Caco-2 (cell line): ENCODE measurements around the gene TADA2B. TPM values are rescaled to one million over a fixed set of nuclear protein-coding genes. Genes with fewer than 3 reads are reported as not detected.

Source experiments
- BruUV-seq: library from RNA; stranded (reverse); fragments of 400-500 nt; replicated peaks from 2 replicates; lab custom pipeline; 2021; lab: Mats Ljungman, UMichigan
- CTCF ChIA-PET: fragments of 300-600 bp; sonication (Branson Sonifier 250); formaldehyde crosslinking; loops from one replicate; lab custom pipeline; 2022; ENCODE audit warnings: antibody characterized with exemption; lab: Charles Lee
- POLR2A ChIA-PET: fragments of 300-600 bp; sonication (Branson Sonifier 250); formaldehyde crosslinking; loops from one replicate; lab custom pipeline; 2022; ENCODE audit warnings: antibody characterized with exemption; lab: Charles Lee
- DNase-seq, 2 experiments: peaks; one replicate each; pipeline versions ENCODE4 v3.0.0 to v3.0.0-alpha.2; 2020 to 2022
- H3K27me3 ChIP-seq: replicated peaks from 2 replicates; pipeline ENCODE4 v1.6.0; 2011; ENCODE audit warnings: low read length; ENCODE audit not compliant: control insufficient read depth, insufficient read depth
- H3K36me3 ChIP-seq: 2 replicates; pipeline ENCODE4 v1.5.1; 2011; ENCODE audit warnings: low read length; ENCODE audit not compliant: control insufficient read depth, insufficient read depth
- H3K4me1 ChIP-seq: fragments of 250-450 bp; sonication (Bioruptor Pico); 2 replicates; pipeline ENCODE4 v1.5.1; 2020; ENCODE audit warnings: mild to moderate bottlenecking
- H3K4me3 ChIP-seq: 2 replicates; pipeline ENCODE4 v1.5.1; 2011; ENCODE audit warnings: low read depth, mild to moderate bottlenecking, control low read depth, low read length
- H3K9me3 ChIP-seq: fragments of 250-450 bp; sonication (Bioruptor Pico); 2 replicates; pipeline ENCODE4 v1.5.1; 2020; ENCODE audit warnings: mild to moderate bottlenecking, moderate library complexity
- H3K27ac Mint-ChIP-seq: one replicate; pipeline ENCODE4 v1.8.0; 2022; ENCODE audit warnings: mixed read lengths; ENCODE audit not compliant: unreplicated experiment
- H3K27me3 Mint-ChIP-seq: one replicate; pipeline ENCODE4 v1.8.0; 2022; ENCODE audit warnings: mixed read lengths; ENCODE audit not compliant: insufficient read depth, unreplicated experiment
- H3K36me3 Mint-ChIP-seq: one replicate; pipeline ENCODE4 v1.8.0; 2022; ENCODE audit warnings: mild to moderate bottlenecking, mixed read lengths; ENCODE audit not compliant: insufficient read depth, unreplicated experiment
- H3K4me1 Mint-ChIP-seq: one replicate; pipeline ENCODE4 v1.8.0; 2022; ENCODE audit warnings: low read depth, mixed read lengths; ENCODE audit not compliant: unreplicated experiment
- H3K4me3 Mint-ChIP-seq: one replicate; pipeline ENCODE4 v1.8.0; 2022; ENCODE audit warnings: mild to moderate bottlenecking, moderate library complexity, mixed read lengths; ENCODE audit not compliant: unreplicated experiment
- H3K9me3 Mint-ChIP-seq: one replicate; pipeline ENCODE4 v1.8.0; 2022; ENCODE audit warnings: mixed read lengths; ENCODE audit not compliant: unreplicated experiment
- intact Hi-C: fragments of 100-400 bp; cut with micrococcal nuclease; formaldehyde crosslinking; loops from one replicate; pipeline ENCODE4 v1.10.0; 2022; ENCODE audit not compliant: unreplicated experiment
- total RNA-seq: library from RNA; stranded (reverse); gene quantifications from 2 replicates; pipeline ENCODE4 v1.2.3, GENCODE V29; 2022
- TF ChIP-seq, protein P1 (sequence below), 2 experiments: fragments of 200-600 bp in 1 of 2; IDR thresholded peaks; 1 replicate in 1 of 2; 2 replicates in 1 of 2; pipeline versions ENCODE4 v1.5.1 to v1.8.0; 2011 to 2022; ENCODE audit warnings: antibody characterized with exemption in 1 of 2, control low read depth in 1 of 2, inconsistent platforms in 1 of 2, low read depth in 1 of 2, low read length in 1 of 2, mild to moderate bottlenecking in 1 of 2, moderate library complexity in 1 of 2; ENCODE audit not compliant: insufficient read depth in 1 of 2, severe bottlenecking in 1 of 2, unreplicated experiment in 1 of 2

Gene TADA2B
- total RNA-seq, 1 experiment from 2014 or later: 21.8 TPM

DNA sequence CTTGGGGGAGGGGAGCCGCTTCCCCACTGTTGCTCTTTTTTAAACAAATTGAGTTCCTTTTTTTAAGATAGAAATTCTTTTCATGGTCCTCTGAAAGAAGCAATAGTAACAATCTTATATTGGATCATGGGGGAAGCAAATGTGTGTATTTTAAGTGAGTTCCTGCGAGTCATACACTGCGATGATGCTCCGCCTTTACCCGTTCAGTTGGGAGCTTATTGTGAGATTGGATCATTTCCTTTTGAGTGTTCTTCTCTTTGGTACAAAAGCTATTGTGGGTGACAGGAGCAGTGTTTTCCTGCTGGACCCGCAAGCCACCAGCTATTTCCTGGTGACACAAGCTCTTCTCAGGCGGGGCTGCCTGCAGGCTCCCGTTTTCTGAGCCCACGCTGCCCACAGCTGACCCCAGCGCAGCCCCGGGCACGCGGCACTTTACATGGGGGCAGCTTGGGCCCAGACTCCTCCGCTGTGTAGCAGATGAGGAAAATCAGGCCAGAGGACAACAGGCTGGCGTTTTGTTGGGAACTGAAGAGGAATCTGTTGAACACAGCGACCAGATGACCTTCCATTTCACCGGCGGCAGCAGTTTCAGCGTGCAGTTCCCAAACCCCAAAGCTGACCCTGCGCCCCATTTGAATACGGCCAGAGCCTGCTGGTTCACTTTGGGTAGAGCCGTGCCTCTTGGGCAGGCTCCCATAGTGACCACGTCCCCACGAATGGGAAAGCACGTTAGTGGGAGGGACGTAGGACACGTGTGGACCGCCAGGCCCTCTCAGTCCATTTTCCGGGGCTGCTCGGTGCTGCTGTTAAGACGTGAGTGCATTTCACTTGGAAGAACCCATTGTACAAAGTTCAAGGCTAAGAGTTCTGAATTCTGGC is 12.2 kb downstream of the TADA2B start:
- intact Hi-C loops: no loop called here
- TF ChIP-seq, protein P1, sequence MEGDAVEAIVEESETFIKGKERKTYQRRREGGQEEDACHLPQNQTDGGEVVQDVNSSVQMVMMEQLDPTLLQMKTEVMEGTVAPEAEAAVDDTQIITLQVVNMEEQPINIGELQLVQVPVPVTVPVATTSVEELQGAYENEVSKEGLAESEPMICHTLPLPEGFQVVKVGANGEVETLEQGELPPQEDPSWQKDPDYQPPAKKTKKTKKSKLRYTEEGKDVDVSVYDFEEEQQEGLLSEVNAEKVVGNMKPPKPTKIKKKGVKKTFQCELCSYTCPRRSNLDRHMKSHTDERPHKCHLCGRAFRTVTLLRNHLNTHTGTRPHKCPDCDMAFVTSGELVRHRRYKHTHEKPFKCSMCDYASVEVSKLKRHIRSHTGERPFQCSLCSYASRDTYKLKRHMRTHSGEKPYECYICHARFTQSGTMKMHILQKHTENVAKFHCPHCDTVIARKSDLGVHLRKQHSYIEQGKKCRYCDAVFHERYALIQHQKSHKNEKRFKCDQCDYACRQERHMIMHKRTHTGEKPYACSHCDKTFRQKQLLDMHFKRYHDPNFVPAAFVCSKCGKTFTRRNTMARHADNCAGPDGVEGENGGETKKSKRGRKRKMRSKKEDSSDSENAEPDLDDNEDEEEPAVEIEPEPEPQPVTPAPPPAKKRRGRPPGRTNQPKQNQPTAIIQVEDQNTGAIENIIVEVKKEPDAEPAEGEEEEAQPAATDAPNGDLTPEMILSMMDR (IDR thresholded peaks at IDR 0.05; ENCODE audit: insufficient read depth in 1 of 2, low read depth in 1 of 2, low read length in 1 of 2, severe bottlenecking in 1 of 2, unreplicated experiment in 1 of 2): no peak
- Mint-ChIP-seq H3K4me3 (no peak overlapping the region), H3K27ac (no peak overlapping the region), H3K27me3 (no peaks in the 10 kb centered on the region), H3K36me3 (peaks cover 46% of the 10 kb centered on the region), H3K9me3 (no peaks in the 10 kb centered on the region), H3K4me1 (no peaks in the 10 kb centered on the region)
- H3K4me1 ChIP-seq: no peaks in the 10 kb centered on the region
- no peaks in the 10 kb centered on the region; the same call in 1 of the 2 replicates for H3K36me3 ChIP-seq
- no peaks in the 10 kb centered on the region for H3K9me3 ChIP-seq
- H3K4me3 ChIP-seq: no peak overlapping the region
- ChIA-PET CTCF (interaction anchor here (0.9 kb wide), 1 partner anchor 15 kb away, joined by 3 read pairs; no protein-coding TSS in a partner anchor), POLR2A (no interaction called here)
- no peaks in the 10 kb centered on the region for H3K27me3 ChIP-seq
- no peak for DNase-seq
- no TSS peak for BruUV-seq

DNA sequence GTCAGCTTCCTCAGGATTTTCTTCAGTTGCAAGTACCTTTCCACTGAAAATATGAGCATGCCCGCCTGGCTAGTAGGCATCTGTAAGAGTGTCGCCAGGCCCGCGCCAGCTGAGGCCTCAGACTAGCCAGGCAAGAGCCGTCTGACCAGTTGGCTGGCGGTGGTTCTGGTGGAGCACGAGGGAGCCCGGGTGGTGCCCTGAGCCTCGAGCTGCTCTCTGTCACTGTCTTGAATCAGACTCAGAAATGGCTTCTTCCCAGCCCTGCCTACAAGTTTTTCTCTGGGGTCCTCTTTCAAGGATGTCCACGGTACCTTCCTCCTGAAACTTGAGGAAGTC is 12.8 kb downstream of the TADA2B start:
- Histone ChIP-seq H3K27me3 (no peaks in the 10 kb centered on the region), H3K36me3 (no peaks in the 10 kb centered on the region), H3K4me1 (no peaks in the 10 kb centered on the region), H3K9me3 (no peaks in the 10 kb centered on the region), H3K4me3 (no peak overlapping the region)
- BruUV-seq: no TSS peak
- no peak overlapping the region for H3K27ac Mint-ChIP-seq
- no peak overlapping the region for H3K4me3 Mint-ChIP-seq
- ChIA-PET POLR2A (no interaction called here), CTCF (no interaction called here)
- TF ChIP-seq, protein P1 (IDR thresholded peaks at IDR 0.05; ENCODE audit: insufficient read depth in 1 of 2, low read depth in 1 of 2, low read length in 1 of 2, severe bottlenecking in 1 of 2, unreplicated experiment in 1 of 2): no peak
- H3K4me1 Mint-ChIP-seq: no peaks in the 10 kb centered on the region
- no peaks in the 10 kb centered on the region for H3K27me3 Mint-ChIP-seq
- no peak for DNase-seq
- H3K9me3 Mint-ChIP-seq: no peaks in the 10 kb centered on the region
- H3K36me3 Mint-ChIP-seq: peaks cover 51% of the 10 kb centered on the region
- intact Hi-C loops: no loop called here

DNA sequence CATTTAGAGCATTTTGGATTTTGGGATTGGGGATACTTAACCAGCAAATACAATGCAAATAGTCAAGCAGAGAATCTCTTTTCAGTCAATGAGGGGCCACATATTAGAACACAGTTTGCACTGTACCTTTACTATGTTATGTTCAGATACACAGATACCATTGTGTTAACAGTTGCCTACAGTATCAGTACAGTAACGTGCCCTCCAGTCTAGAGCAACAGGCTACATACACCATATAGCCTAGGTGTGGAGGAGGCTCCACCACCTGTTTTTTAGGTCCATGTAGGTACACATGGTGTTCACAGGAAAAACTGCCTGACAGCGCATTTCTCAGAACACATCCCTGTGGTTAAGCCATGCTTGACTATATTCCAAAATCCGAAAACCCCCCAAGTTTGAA is 15.6 kb downstream of the TADA2B start:
- no peak overlapping the region for H3K4me3 Mint-ChIP-seq
- Histone ChIP-seq H3K9me3 (no peaks in the 10 kb centered on the region), H3K27me3 (no peaks in the 10 kb centered on the region), H3K4me3 (no peak overlapping the region), H3K36me3 (peaks cover under 1% of the 10 kb centered on the region), H3K4me1 (no peaks in the 10 kb centered on the region)
- no TSS peak for BruUV-seq
- H3K27ac Mint-ChIP-seq: no peak overlapping the region
- no peak for DNase-seq
- H3K4me1 Mint-ChIP-seq: no peaks in the 10 kb centered on the region
- ChIA-PET CTCF (interaction anchor here (1.0 kb wide), 1 partner anchor 16 kb away, joined by 3 read pairs; a partner anchor contains a TSS), POLR2A (no interaction called here)
- H3K27me3 Mint-ChIP-seq: no peaks in the 10 kb centered on the region
- TF ChIP-seq, protein P1 (IDR thresholded peaks at IDR 0.05; ENCODE audit: insufficient read depth in 1 of 2, low read depth in 1 of 2, low read length in 1 of 2, severe bottlenecking in 1 of 2, unreplicated experiment in 1 of 2): no peak
- peaks cover 80% of the 10 kb centered on the region for H3K36me3 Mint-ChIP-seq
- intact Hi-C loops: no loop called here
- H3K9me3 Mint-ChIP-seq: no peaks in the 10 kb centered on the region
